Stimulated activated CD4-positive, alpha-beta T cell treated with anti-CD3 and anti-CD28 coated beads, Interleukin-2, amount 100 ng/mL, for 48 hours (primary cell): ENCODE results near the gene RIC8B.
"Not testable (repeated sequence)": the region's sequence is repeated elsewhere in the genome, so short reads cannot be mapped to it uniquely, and the experiment has no call there.

Experiments used
- DNase-seq, 2 donors: peaks; one replicate each; pipeline ENCODE4 v3.0.0-alpha.2; 2020

RIC8B gene

GRCh38 chr12:106774005-106774807 lies at the start of gene RIC8B:
RIC8B (plus strand) TSS chr12:106774682; CDS start chr12:106774746, 64 bp downstream.
- peak; percentile 71 to 74 for DNase-seq

- no peak for DNase-seq
Observed at GRCh38 chr12:106724934-106725333, 49.5 kb upstream of the RIC8B start.

GRCh38 chr12:106726603-106727202 lies 47.8 kb upstream of the RIC8B start:
- DNase-seq, result not testable (repeated sequence)

- DNase-seq, result no peak
Observed at GRCh38 chr12:106729611-106730010, 44.9 kb upstream of the RIC8B start.

GRCh38 chr12:106732890-106733289 lies 41.6 kb upstream of the RIC8B start:
- no peak for DNase-seq

- no peak for DNase-seq
Observed at GRCh38 chr12:106733660-106734059, 40.8 kb upstream of the RIC8B start.

GRCh38 chr12:106736051-106736957 lies 38.2 kb upstream of the RIC8B start:
- no peak for DNase-seq

GRCh38 chr12:106739318-106739717 lies 35.2 kb upstream of the RIC8B start:
- DNase-seq, result no peak

GRCh38 chr12:106739815-106740530 lies 34.5 kb upstream of the RIC8B start:
- DNase-seq, result no peak

GRCh38 chr12:106740818-106741217 lies 33.7 kb upstream of the RIC8B start:
- DNase-seq, result no peak

GRCh38 chr12:106741247-106741646 lies 33.2 kb upstream of the RIC8B start:
- no peak for DNase-seq

GRCh38 chr12:106743270-106743988 lies 31.1 kb upstream of the RIC8B start:
- DNase-seq, result no peak

GRCh38 chr12:106744600-106744999 lies 29.9 kb upstream of the RIC8B start:
- no peak for DNase-seq

GRCh38 chr12:106745181-106745745 lies 29.2 kb upstream of the RIC8B start:
- no peak for DNase-seq

GRCh38 chr12:106747973-106748436 lies 26.5 kb upstream of the RIC8B start:
- DNase-seq, result no peak

- no peak for DNase-seq
Observed at GRCh38 chr12:106750524-106750923, 24.0 kb upstream of the RIC8B start.

GRCh38 chr12:106753526-106753925 lies 21.0 kb upstream of the RIC8B start:
- DNase-seq, result peak in 1 of 2 donors; percentile 48

- DNase-seq, result no peak
Observed at GRCh38 chr12:106754331-106754730, 20.2 kb upstream of the RIC8B start.

GRCh38 chr12:106757623-106758348 lies 16.7 kb upstream of the RIC8B start:
- no peak for DNase-seq

- no peak for DNase-seq
Observed at GRCh38 chr12:106758349-106759110, 16.0 kb upstream of the RIC8B start.
